Activated naive CD8-positive, alpha-beta T cell treated with anti-CD3 and anti-CD28 coated beads, Interleukin-2, amount 50 U/mL, for 24 hours (primary cell): ENCODE results near the gene CACNA1C.
A peak's percentile ranks its signal among the peaks of the same experiment; 100 is the strongest.

Source experiments
- ATAC-seq: fragments of 150-1000 bp; cut with Tn5 transposase; one replicate; pipeline ENCODE4 v1.10.0; 2021
- DNase-seq: peaks from one replicate; pipeline ENCODE4 v3.0.0; 2021
- H3K27ac Mint-ChIP-seq: one replicate; pipeline ENCODE4 v1.8.0; 2021; ENCODE audit warnings: mild to moderate bottlenecking, mixed read lengths
- H3K27me3 Mint-ChIP-seq: one replicate; pipeline ENCODE4 v1.8.0; 2021; ENCODE audit warnings: mixed read lengths
- H3K36me3 Mint-ChIP-seq: one replicate; pipeline ENCODE4 v1.8.0; 2021; ENCODE audit warnings: low read depth, mixed read lengths
- H3K4me1 Mint-ChIP-seq: one replicate; pipeline ENCODE4 v1.8.0; 2021; ENCODE audit warnings: mixed read lengths
- H3K4me3 Mint-ChIP-seq: one replicate; pipeline ENCODE4 v1.8.0; 2021; ENCODE audit warnings: mild to moderate bottlenecking, moderate library complexity, mixed read lengths
- H3K9me3 Mint-ChIP-seq: one replicate; pipeline ENCODE4 v1.8.0; 2021; ENCODE audit warnings: mixed read lengths

Gene CACNA1C

GRCh38 chr12:2334689-2335088 is 281.9 kb downstream of the CACNA1C start:
- Mint-ChIP-seq H3K36me3 (no peaks in the 10 kb centered on the region), H3K4me3 (no peak overlapping the region), H3K9me3 (no peaks in the 10 kb centered on the region), H3K4me1 (peaks cover 8% of the 10 kb centered on the region), H3K27ac (no peak overlapping the region), H3K27me3 (no peaks in the 10 kb centered on the region)
- ATAC-seq (no peak), DNase-seq (no peak)

GRCh38 chr12:2335109-2335508 is 282.3 kb downstream of the CACNA1C start:
- no peaks in the 10 kb centered on the region for H3K36me3 Mint-ChIP-seq
- no peak overlapping the region for H3K27ac Mint-ChIP-seq
- no peak overlapping the region for H3K4me3 Mint-ChIP-seq
- no peaks in the 10 kb centered on the region for H3K27me3 Mint-ChIP-seq
- DNase-seq (no peak), ATAC-seq (no peak)
- no peaks in the 10 kb centered on the region for H3K9me3 Mint-ChIP-seq
- H3K4me1 Mint-ChIP-seq, result peaks cover 8% of the 10 kb centered on the region

GRCh38 chr12:2335513-2335912 is 282.7 kb downstream of the CACNA1C start:
- Mint-ChIP-seq H3K27me3 (no peaks in the 10 kb centered on the region), H3K4me1 (peaks cover 8% of the 10 kb centered on the region), H3K36me3 (no peaks in the 10 kb centered on the region), H3K9me3 (no peaks in the 10 kb centered on the region), H3K27ac (no peak overlapping the region), H3K4me3 (no peak overlapping the region)
- DNase-seq, result no peak
- no peak for ATAC-seq

- DNase-seq, result no peak
- H3K27ac Mint-ChIP-seq, result no peak overlapping the region
- no peak overlapping the region for H3K4me3 Mint-ChIP-seq
- no peaks in the 10 kb centered on the region for H3K36me3 Mint-ChIP-seq
- ATAC-seq, result no peak
- H3K9me3 Mint-ChIP-seq, result no peaks in the 10 kb centered on the region
- H3K27me3 Mint-ChIP-seq, result no peaks in the 10 kb centered on the region
- H3K4me1 Mint-ChIP-seq, result peaks cover 8% of the 10 kb centered on the region
Observed at GRCh38 chr12:2335916-2336315, 283.1 kb downstream of the CACNA1C start.

GRCh38 chr12:2336409-2336829 is 283.6 kb downstream of the CACNA1C start:
- H3K4me1 Mint-ChIP-seq, result peaks cover 9% of the 10 kb centered on the region
- DNase-seq (no peak), ATAC-seq (peak; percentile 73)

GRCh38 chr12:2337031-2338010 is 284.5 kb downstream of the CACNA1C start:
- DNase-seq (no peak), ATAC-seq (no peak)
- Mint-ChIP-seq H3K27me3 (no peaks in the 10 kb centered on the region), H3K4me3 (no peak overlapping the region), H3K4me1 (peaks cover 9% of the 10 kb centered on the region), H3K27ac (no peak overlapping the region), H3K9me3 (no peaks in the 10 kb centered on the region), H3K36me3 (no peaks in the 10 kb centered on the region)

More at GRCh38 chr12:2336409-2336829, 283.6 kb downstream of the CACNA1C start:
- H3K27me3 Mint-ChIP-seq, result no peaks in the 10 kb centered on the region
- H3K9me3 Mint-ChIP-seq, result no peaks in the 10 kb centered on the region
- H3K27ac Mint-ChIP-seq, result no peak overlapping the region
- no peaks in the 10 kb centered on the region for H3K36me3 Mint-ChIP-seq
- H3K4me3 Mint-ChIP-seq, result no peak overlapping the region

GRCh38 chr12:2338381-2338780 is 285.6 kb downstream of the CACNA1C start:
- H3K27me3 Mint-ChIP-seq, result peaks cover 2% of the 10 kb centered on the region
- no peaks in the 10 kb centered on the region for H3K36me3 Mint-ChIP-seq
- ATAC-seq (no peak), DNase-seq (no peak)
- H3K27ac Mint-ChIP-seq, result no peak overlapping the region
- no peaks in the 10 kb centered on the region for H3K9me3 Mint-ChIP-seq
- H3K4me3 Mint-ChIP-seq, result no peak overlapping the region
- H3K4me1 Mint-ChIP-seq, result peaks cover 9% of the 10 kb centered on the region

- ATAC-seq (no peak), DNase-seq (no peak)
- Mint-ChIP-seq H3K27me3 (peaks cover 2% of the 10 kb centered on the region), H3K27ac (no peak overlapping the region), H3K9me3 (no peaks in the 10 kb centered on the region), H3K36me3 (no peaks in the 10 kb centered on the region), H3K4me3 (no peak overlapping the region), H3K4me1 (peaks cover 9% of the 10 kb centered on the region)
Observed at GRCh38 chr12:2338991-2339431, 286.2 kb downstream of the CACNA1C start.

- no peak overlapping the region for H3K27ac Mint-ChIP-seq
- no peak for ATAC-seq
- peaks cover 6% of the 10 kb centered on the region for H3K4me1 Mint-ChIP-seq
- peaks cover 2% of the 10 kb centered on the region for H3K27me3 Mint-ChIP-seq
- H3K4me3 Mint-ChIP-seq, result no peak overlapping the region
- H3K36me3 Mint-ChIP-seq, result no peaks in the 10 kb centered on the region
- no peaks in the 10 kb centered on the region for H3K9me3 Mint-ChIP-seq
- no peak for DNase-seq
Observed at GRCh38 chr12:2341051-2341751, 288.4 kb downstream of the CACNA1C start.

- no peak overlapping the region for H3K27ac Mint-ChIP-seq
- H3K36me3 Mint-ChIP-seq, result no peaks in the 10 kb centered on the region
- peaks cover 2% of the 10 kb centered on the region for H3K4me1 Mint-ChIP-seq
- ATAC-seq (peak; percentile 28), DNase-seq (no peak)
- no peaks in the 10 kb centered on the region for H3K9me3 Mint-ChIP-seq
- H3K27me3 Mint-ChIP-seq, result peaks cover 2% of the 10 kb centered on the region
- H3K4me3 Mint-ChIP-seq, result no peak overlapping the region
Observed at GRCh38 chr12:2341871-2342270, 289.1 kb downstream of the CACNA1C start.

GRCh38 chr12:2343681-2344080 is 290.9 kb downstream of the CACNA1C start:
- no peak for ATAC-seq
- no peaks in the 10 kb centered on the region for H3K9me3 Mint-ChIP-seq
- peaks cover 2% of the 10 kb centered on the region for H3K4me1 Mint-ChIP-seq
- H3K27ac Mint-ChIP-seq, result no peak overlapping the region
- H3K27me3 Mint-ChIP-seq, result peaks cover 2% of the 10 kb centered on the region
- DNase-seq, result no peak
- no peaks in the 10 kb centered on the region for H3K36me3 Mint-ChIP-seq
- H3K4me3 Mint-ChIP-seq, result no peak overlapping the region

- Mint-ChIP-seq H3K27me3 (peaks cover 2% of the 10 kb centered on the region), H3K36me3 (no peaks in the 10 kb centered on the region), H3K27ac (no peak overlapping the region), H3K4me3 (no peak overlapping the region), H3K9me3 (no peaks in the 10 kb centered on the region), H3K4me1 (peaks cover 2% of the 10 kb centered on the region)
- no peak for ATAC-seq
- DNase-seq, result no peak
Observed at GRCh38 chr12:2344476-2344875, 291.7 kb downstream of the CACNA1C start.

GRCh38 chr12:2344885-2345284 is 292.1 kb downstream of the CACNA1C start:
- Mint-ChIP-seq H3K27ac (no peak overlapping the region), H3K4me3 (no peak overlapping the region), H3K36me3 (no peaks in the 10 kb centered on the region), H3K9me3 (no peaks in the 10 kb centered on the region), H3K4me1 (peaks cover 2% of the 10 kb centered on the region), H3K27me3 (peaks cover 4% of the 10 kb centered on the region)
- ATAC-seq (no peak), DNase-seq (no peak)

GRCh38 chr12:2345902-2346301 is 293.1 kb downstream of the CACNA1C start:
- Mint-ChIP-seq H3K27me3 (peaks cover 4% of the 10 kb centered on the region), H3K4me3 (no peak overlapping the region), H3K27ac (no peak overlapping the region), H3K4me1 (peaks cover 2% of the 10 kb centered on the region), H3K36me3 (no peaks in the 10 kb centered on the region), H3K9me3 (no peaks in the 10 kb centered on the region)
- DNase-seq (no peak), ATAC-seq (no peak)

- DNase-seq (no peak), ATAC-seq (no peak)
- Mint-ChIP-seq H3K36me3 (no peaks in the 10 kb centered on the region), H3K4me1 (no peaks in the 10 kb centered on the region), H3K4me3 (no peak overlapping the region), H3K27me3 (peaks cover 4% of the 10 kb centered on the region), H3K27ac (no peak overlapping the region), H3K9me3 (no peaks in the 10 kb centered on the region)
Observed at GRCh38 chr12:2346416-2346815, 293.6 kb downstream of the CACNA1C start.
